GM12864 (cell line): ENCODE data around the gene TNFAIP8L1.

Experiments
- DNase-seq: peaks from one replicate; pipeline ENCODE4 v3.0.0-alpha.2; 2011; ENCODE audit warnings: low read depth
- H3K4me3 ChIP-seq: 2 replicates; pipeline ENCODE4 v1.5.1; 2011; ENCODE audit warnings: mild to moderate bottlenecking, low read depth, low read length, control low read depth
- TF ChIP-seq, protein P1 (sequence below): IDR thresholded peaks from 2 replicates; pipeline ENCODE4 v1.5.1; 2011; ENCODE audit warnings: low read depth, mild to moderate bottlenecking, moderate library complexity, low read length, control low read depth, inconsistent platforms; ENCODE audit errors: missing control alignments

Gene TNFAIP8L1

DNA sequence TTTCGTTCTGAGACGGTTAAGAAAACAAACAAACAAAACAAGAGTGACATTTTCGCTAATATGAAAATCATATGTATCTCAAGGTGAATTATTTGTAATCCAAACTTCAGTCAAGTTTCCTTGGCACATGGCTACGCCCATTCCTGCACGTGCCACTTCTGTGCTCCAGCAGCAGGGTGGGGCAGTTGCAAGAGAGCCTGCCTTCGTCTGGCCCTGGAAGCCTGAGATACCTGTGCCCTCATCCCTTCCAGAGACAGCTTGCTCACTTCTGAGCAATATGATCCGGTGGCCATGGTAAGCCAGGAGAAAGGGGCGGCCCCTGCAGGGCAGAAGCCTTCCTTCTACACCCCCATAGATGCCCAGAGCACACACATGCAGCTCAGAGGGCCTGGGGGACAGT lies 62.2 kb downstream of the TNFAIP8L1 start:
- no peak overlapping the region for H3K4me3 ChIP-seq
- no peak for DNase-seq
- TF ChIP-seq, protein P1, sequence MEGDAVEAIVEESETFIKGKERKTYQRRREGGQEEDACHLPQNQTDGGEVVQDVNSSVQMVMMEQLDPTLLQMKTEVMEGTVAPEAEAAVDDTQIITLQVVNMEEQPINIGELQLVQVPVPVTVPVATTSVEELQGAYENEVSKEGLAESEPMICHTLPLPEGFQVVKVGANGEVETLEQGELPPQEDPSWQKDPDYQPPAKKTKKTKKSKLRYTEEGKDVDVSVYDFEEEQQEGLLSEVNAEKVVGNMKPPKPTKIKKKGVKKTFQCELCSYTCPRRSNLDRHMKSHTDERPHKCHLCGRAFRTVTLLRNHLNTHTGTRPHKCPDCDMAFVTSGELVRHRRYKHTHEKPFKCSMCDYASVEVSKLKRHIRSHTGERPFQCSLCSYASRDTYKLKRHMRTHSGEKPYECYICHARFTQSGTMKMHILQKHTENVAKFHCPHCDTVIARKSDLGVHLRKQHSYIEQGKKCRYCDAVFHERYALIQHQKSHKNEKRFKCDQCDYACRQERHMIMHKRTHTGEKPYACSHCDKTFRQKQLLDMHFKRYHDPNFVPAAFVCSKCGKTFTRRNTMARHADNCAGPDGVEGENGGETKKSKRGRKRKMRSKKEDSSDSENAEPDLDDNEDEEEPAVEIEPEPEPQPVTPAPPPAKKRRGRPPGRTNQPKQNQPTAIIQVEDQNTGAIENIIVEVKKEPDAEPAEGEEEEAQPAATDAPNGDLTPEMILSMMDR = no peak

DNA sequence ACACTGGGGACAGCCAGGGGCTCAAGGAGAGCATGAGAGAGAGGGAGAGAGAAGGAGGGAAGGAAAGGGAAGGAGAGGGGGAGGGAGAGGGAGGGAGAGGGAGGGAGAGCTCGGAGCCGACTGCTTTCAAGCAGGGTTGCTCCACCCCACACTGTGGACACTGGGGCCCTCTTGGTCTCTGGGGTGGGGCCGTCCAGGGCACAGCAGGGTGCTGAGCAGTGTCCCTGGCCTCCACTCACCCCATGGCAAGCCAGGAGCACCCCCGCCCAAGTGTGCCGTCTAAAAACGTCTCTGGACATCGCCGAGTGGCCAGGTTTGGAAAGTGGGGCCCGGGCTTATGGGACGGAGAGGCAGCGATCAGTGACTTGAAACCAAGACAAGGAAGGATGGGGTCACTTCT lies 63.4 kb downstream of the TNFAIP8L1 start:
- no peak for DNase-seq
- no peak overlapping the region for H3K4me3 ChIP-seq
- TF ChIP-seq, protein P1 = no peak

DNA sequence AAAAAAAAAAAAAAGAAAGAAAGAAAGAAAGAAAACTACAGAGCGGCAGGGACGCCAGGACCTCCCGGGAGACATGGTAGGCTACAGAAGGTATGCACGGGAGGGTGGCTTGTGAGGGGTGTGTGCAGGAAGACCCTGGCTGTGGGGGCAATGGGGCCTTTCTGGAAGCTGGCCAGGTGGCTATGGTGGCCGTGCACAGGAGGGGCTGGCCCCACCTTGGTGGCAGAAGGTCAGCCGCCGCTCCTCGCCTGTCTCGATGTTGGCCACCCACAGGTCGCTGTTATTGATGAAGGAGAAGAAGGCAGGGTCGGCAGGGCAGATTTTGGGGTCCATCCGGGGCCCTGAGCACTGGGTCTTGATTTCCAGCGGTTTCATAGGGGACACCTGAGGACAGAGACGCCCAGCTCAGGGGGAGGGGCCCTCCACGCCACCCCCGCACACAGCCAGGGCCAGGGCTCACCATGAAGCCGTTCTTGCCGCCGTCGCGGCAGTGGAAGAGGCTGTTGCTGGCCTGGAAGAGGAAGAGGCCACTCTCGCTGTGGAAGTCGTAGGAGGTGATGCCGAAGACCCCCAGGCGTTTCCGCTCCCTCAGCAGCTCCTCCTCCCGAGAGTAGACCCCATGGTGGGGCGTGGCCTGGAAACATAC lies 64.5 kb downstream of the TNFAIP8L1 start:
- no peak for DNase-seq
- TF ChIP-seq, protein P1 = no peak
- H3K4me3 ChIP-seq = no peak overlapping the region

DNA sequence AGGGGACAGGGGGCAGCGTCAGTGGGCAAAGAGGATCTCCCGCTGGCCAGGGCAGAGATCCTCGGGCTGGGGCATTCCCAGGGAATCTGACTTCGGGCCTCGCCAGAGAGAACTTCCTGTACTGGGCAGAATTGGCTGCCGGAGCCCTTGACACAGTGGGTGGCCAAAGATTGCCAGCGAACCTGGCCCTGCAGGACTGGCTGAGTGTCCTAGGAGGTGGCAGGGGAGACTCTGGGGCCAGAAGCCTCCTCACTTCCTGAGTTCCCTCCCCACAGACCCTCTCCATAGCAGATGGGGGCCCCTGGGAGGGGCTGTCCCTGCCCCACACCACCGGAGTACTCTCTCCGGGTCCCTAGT lies 65.0 kb downstream of the TNFAIP8L1 start:
- no peak overlapping the region for H3K4me3 ChIP-seq
- TF ChIP-seq, protein P1 = no peak
- no peak for DNase-seq
